Renal cortical epithelial cell (primary cell): ENCODE results near the gene DENND2A. TPM values are rescaled to one million over a fixed set of nuclear protein-coding genes. Genes with fewer than 3 reads are reported as not detected.
A peak's percentile ranks its signal among the peaks of the same experiment; 100 is the strongest.
"Not testable (repeated sequence)": the region's sequence is repeated elsewhere in the genome, so short reads cannot be mapped to it uniquely, and the experiment has no call there.

ENCODE experiments used
- DNase-seq: peaks from one replicate; pipeline ENCODE4 v3.0.0-alpha.2; 2011; ENCODE audit warnings: low read depth
- total RNA-seq: library from RNA; depleted of rRNA; stranded (reverse); fragments of >200 nt; gene quantifications from 2 replicates; pipeline ENCODE4 v1.2.3, GENCODE V29; 2014

The DENND2A gene
- total RNA-seq, 1 donor from 2014 or later: 67.9 TPM

GRCh38 chr7:140512317-140513000 is 128.2 kb downstream of the DENND2A start:
- DNase-seq: peak; percentile 63

- DNase-seq: no peak
These were observed 130.8 kb downstream of the DENND2A start for GRCh38 chr7:140509789-140510188.

DNA sequence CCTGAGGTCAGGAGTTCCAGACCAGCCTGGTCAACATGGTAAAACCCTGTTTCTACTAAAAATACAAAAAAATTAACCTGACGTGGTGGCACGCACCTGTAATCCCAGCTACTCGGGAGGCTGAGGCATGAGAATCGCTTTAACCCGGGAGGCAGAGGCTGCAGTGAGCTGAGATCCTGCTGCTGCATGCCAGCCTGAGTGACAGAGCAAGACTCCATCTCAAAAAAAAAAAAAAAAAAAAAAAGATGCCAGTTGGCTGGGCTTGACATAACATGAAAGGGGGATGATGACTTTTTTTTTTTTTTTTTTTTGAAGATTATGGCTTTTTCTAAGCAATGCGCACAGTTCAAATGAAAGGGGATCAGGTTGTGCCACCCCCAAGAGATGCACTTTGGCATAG is 133.1 kb downstream of the DENND2A start:
- not testable (repeated sequence) for DNase-seq

GRCh38 chr7:140506788-140507464 is 133.7 kb downstream of the DENND2A start:
- DNase-seq: peak; percentile 28

DNA sequence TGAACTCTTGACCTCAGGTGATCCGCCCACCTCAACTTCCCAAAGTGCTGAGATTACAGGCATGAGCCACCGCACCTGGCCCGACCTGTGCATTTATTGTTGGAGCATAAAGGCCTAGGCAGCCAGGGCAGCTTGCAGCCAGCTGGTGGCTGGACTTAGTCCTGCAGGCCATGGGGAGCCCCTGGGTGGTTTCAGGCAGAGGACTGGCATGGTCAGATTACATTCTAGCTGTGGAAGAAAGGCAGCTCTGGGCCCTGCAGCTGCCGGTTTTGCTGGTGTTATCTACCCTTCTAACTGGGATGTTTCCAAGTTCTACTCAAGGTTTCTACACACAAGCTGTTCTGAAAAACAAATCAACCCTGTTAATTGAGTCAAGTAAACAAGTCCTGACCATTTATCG is 138.6 kb downstream of the DENND2A start:
- no peak for DNase-seq

DNA sequence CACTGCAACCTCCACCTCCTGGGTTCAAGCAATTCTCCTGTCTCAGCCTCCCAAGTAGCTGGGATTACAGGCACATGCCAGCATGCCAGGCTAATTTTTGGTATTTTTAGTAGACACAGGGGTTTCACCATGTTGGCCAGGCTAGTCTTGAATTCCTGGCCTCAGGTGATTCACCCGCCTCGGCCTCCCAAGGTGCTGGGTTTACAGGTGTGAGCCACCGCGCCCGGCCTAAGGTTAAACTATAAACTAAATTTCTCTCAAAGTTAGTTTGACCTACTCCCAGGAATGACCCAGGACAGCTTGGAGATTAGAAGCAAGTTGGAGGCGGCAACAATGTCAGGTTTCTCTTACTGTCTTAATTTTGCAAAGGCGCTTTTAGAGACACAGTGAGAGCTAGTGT is 142.8 kb downstream of the DENND2A start:
- not testable (repeated sequence) for DNase-seq

DNA sequence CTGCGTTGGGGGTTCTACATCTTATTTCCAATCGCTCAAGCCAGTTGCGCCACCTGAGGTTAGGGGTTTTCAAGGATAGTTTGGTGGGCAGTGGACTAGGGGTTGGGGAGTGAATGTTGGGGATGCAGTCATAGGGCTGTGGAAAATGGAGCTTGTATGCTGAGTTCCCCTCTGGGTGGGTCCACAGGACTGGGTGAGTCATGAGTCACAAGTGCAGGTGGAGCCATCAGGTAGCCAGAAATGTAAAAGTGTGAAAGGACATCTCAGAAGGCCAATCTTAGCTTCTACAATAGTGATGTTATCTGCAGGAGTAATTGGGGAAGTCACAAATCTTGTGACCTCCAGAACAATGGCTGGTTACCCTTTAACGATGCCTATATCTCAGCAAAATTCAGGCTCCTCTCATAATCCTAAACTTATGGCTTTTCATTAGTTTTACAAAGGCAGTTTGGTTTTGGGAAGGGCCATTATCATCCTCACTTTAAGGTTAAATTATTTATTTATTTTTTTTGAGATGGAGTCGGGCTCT is 143.3 kb downstream of the DENND2A start:
- no peak for DNase-seq

DNA sequence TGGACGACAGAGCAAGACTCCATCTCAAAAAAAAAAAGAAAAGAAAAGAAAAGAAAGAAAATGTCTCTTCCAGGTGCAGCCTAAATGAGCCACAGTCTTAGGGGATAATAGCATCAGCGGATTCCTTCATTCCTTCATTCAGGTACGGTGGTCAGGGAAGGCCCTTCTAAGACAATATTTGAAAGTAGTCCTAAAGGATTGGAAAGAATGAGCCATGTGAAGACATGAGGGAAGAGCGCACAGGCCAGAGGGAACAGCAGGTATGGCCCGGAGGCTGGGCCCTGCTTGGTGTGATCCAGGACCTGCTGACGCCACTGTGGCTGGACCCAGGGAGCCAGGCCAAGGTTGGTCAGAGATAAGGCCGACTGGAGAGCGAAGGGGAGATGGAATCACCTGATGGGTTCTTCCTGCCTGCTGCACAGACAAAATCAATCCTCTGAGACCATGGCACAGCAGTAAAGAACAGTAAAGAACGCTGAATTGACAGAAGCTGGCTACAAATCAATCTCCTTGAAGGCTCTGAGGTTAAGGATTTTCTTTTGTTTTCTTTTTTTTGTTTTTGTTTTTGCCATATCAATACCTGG is 145.0 kb downstream of the DENND2A start:
- no peak for DNase-seq

DNA sequence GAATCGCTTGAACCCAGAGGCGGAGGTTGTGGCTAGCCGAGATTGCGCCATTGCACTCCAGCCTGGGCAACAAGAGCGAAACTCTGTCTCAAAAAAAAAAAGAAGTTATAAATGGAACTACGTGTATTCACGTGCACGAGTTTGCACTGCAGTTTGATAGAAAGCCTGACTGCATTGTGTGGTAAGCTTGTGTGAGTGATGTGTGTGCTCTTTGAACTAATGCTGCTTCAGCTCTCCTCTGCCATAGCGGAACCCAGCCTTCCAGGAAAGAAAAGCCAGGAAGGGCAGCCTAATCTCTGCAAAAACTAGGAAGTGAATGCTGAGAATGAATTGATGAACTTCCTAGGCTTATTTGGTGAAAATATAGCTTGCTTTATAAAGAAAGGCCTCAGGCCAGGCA is 145.7 kb downstream of the DENND2A start:
- no peak for DNase-seq

DNA sequence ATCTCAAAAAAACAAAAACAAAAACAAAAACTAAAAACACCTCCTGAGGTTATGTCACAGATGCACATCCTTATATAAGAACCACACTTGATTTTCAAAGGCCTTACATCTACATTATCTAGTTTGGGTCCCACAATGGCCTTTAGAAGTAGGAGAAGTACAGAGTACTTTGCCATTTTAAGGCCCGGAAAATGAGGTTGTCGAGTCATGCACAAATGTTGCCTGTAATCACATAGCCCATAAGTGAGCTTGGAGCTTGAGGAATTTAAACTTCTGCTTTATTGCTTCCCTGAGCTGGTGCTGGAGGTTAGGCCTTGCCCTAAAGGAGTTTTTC is 151.6 kb downstream of the DENND2A start:
- DNase-seq: no peak

- peak; percentile 86 for DNase-seq
These were observed 154.9 kb downstream of the DENND2A start for GRCh38 chr7:140485500-140486265.

- no peak for DNase-seq
These were observed 155.6 kb downstream of the DENND2A start for GRCh38 chr7:140484951-140485499.

GRCh38 chr7:140484479-140484878 is 156.1 kb downstream of the DENND2A start:
- no peak for DNase-seq

GRCh38 chr7:140479739-140480084 is 160.9 kb downstream of the DENND2A start:
- DNase-seq: no peak

DNA sequence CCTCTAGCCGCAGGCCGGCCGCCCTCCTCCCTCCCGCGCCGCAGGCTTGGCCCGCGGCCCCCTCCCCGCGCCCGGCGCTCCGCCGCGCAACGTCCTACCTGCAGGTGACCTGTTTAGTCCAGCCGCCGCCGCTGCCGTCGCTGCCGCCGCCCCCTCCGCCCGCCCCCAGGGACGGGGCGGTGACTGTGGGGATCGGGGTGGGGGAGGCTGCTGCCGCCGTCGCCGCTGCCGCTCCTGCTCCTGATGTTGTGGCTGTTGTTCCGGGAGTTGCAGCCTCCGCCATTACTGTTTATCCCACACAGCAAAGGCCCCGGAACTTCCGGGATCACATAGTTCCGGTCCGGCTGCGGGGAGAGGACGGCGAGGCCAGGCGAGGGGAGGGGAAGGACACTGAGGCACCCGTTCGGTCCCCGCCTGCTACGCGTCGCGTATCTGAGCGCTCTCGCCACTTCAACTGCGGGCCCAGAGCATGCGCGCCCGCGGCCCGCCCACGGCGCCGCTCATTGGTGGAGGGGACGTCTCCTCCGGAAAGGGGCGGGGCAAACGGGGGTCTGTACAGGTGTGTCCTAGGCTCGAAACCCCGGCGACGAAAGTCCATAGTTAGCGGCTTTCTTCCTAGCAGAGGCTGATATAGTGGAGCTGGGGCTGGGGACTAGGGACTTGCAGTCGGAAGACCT is 161.4 kb downstream of the DENND2A start, which contains the start of gene MKRN1:
MKRN1 (minus strand) TSS at position 444 of the 677 bp plus-strand sequence; CDS start at position 283, 161 bp downstream.
- peak; percentile 84 for DNase-seq

GRCh38 chr7:140478246-140479061 is 162.2 kb downstream of the DENND2A start:
- DNase-seq: no peak

DNA sequence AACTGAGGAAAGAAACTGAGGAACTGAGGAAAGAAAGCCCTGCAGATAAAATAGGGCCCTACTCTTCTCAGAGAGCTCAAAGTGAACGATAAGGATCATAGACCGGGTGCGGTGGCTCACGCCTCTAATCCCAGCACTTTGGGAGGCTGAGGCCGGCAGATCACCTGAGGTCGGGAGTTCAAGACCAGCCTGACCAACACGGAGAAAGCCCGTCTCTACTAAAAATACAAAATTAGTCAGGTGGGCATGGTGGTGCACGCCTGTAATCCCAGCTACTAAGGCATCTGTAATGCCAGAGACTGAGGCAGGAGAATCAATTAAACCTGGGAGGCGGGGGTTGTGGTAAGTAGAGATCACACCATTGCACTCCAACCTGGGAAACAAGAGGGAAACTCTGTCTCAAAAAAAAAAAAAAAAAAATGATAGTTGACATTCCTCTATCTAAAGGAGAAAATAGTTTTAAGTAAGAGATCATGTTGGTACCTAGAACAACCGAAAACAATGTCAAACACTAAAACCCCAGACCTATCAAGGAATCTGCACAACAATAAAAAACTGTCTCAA is 163.8 kb downstream of the DENND2A start:
- DNase-seq: no peak

DNA sequence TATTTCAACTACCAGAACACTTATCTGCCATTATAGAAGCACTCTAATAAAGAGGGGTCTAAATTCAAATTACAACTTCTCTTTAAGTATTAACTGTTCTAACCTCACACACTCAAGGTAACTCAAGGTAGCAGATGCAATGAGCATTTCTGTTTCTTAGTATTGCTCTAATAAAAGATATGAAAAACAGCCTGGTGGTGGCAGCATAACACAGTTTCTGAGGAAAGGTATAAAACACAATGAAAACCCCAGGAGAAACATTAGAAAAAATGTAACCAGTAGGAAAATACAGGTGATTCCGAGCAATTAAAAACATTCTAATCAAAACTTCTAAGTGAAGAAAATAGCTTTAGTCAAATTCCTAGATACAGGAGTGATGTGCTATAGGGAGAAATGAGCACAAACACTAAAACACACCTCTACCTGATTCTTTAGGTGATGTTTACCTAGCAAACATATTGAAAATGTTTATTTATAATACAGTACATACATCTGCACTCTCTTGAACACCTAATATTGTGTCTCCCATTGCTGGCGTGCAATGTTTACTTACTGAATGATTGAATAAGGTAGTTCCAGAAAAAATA is 164.8 kb downstream of the DENND2A start:
- peak; percentile 61 for DNase-seq
